ENCODE results near the gene TAF11L6.

DNA sequence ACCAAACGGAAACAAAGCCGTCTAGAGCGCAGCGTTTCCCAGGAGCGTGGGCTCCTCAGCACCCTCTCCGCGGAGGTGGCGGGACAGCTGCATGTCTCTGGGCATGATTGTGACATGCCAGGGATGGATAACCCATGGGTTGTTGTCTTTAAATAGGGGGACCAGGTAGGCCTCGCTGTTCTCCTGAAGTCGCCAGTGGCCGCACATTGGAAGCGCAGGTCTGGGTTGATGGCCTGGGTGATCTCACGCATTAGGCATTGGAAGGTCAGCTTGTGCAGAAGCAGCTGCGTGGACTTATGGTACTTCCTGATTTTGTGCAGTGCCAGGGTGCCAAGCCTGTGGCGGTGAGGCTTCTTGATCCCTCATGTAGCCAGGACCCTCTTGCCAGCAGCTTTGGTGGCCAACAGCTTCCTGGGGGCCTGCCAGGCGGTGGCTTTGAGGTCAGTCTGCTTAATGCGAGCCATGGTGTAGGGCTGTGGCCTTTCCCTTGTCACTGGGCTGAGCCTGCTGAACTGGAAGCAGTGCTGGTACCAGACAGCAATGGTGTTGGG is 16.6 kb upstream of the TAF11L6 start:
- TF ChIP-seq, protein P1, sequence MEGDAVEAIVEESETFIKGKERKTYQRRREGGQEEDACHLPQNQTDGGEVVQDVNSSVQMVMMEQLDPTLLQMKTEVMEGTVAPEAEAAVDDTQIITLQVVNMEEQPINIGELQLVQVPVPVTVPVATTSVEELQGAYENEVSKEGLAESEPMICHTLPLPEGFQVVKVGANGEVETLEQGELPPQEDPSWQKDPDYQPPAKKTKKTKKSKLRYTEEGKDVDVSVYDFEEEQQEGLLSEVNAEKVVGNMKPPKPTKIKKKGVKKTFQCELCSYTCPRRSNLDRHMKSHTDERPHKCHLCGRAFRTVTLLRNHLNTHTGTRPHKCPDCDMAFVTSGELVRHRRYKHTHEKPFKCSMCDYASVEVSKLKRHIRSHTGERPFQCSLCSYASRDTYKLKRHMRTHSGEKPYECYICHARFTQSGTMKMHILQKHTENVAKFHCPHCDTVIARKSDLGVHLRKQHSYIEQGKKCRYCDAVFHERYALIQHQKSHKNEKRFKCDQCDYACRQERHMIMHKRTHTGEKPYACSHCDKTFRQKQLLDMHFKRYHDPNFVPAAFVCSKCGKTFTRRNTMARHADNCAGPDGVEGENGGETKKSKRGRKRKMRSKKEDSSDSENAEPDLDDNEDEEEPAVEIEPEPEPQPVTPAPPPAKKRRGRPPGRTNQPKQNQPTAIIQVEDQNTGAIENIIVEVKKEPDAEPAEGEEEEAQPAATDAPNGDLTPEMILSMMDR (IDR thresholded peaks at IDR 0.05) = no peak
- no peak for TF ChIP-seq POLR2A (IDR thresholded peaks at IDR 0.05)
- TF ChIP-seq POLR2AphosphoS5 (IDR thresholded peaks at IDR 0.05) = no peak

All from prostate gland (tissue), 2 donors.